HG03103 (cell line): ENCODE measurements around the gene SOD3.

Source experiments
- ATAC-seq: cut with Tn5 transposase; IDR thresholded peaks from one replicate; pipeline ENCODE4 v1.9.1; 2021; ENCODE audit warnings: low read depth; ENCODE audit not compliant: unreplicated experiment

SOD3 gene

DNA sequence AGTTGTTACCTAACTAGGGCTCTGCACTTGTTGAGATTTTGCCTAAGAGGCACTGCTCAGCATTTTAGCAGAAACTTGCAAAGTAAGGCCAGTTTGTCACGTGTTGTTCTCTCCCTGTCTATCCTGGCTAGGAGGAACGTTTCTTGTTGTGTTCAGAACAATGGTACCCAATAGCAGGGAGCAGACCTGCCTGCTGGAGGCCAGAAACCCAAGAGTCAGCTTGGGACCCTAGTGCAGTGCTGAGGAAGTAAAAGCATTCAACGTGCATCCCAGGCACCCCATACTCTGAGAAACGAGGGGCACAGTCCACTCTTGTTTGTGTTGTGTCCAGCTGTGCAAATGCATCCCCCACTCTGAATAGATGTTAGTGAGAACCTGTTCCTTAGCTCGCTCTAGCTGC, 42.4 kb downstream of the SOD3 start:
- no peak for ATAC-seq

DNA sequence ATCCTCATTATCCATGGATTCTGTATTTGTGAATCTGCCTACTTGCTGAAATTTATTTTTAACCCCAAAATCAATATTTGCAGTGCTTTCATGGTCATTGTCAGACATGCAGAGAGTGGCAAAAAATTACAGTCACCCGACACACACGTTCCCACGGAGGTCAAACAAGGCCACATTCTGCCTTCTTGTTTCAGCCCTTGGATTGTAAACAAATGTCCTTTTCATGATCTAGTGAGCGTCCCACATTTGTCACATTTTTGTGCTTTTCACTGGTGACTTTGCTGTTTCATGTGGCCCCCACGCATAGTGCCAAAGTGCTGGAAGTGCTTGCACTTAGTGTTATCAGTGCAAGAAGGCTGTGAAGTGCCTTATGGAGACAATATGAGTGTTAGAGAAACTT, 45.0 kb downstream of the SOD3 start:
- no peak for ATAC-seq

DNA sequence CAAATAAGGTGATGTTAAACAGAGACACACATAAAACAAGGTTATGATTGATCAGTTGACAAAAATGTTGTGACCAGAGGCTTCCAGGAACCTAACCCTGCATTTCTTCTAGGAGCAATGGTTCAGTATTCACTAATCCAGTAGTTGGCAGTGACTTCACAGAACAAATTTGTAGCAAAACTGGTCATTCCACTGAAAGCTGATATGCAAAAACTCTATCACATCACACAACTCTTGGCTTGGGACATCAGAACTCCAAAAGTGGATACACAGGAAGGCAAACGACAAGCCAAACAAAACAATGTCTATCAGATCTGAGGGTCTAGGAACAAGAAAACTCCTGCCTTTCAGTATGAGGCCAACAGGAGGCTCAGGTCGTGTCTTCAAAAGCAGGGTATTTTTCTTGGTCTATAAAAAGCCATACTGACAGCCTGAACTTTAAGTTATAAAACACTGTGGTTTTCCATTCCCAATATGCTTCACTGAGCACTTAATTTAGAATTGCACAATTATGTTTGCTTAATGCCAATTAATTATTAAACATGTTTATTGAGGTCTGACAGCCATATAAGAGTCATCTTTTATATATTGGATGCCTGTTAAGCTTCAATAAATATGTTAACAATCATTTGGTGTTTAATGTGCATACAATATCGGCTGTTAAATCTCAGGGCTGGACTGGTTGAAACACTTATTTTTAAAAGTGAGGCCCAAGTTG, 45.6 kb downstream of the SOD3 start:
- ATAC-seq = no peak

DNA sequence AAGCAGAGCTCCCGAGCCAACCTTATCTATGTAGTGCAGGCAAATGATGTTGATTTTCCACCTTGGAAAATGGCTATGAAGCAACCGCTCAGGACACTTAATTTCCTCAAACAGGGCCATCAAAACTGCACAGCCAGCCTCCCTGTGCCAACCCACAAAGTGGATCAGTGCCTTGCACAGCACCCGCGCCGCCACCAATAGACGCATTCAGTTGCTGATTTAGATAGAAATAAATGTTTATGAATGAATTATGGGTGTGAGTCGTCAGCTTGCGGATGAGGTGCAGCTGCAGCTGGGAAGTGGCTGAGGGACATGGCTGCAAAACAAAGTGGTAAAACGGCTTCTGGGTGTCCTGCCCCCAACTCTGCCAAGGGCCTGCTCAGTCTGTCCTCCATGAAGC, 47.0 kb downstream of the SOD3 start:
- no peak for ATAC-seq

DNA sequence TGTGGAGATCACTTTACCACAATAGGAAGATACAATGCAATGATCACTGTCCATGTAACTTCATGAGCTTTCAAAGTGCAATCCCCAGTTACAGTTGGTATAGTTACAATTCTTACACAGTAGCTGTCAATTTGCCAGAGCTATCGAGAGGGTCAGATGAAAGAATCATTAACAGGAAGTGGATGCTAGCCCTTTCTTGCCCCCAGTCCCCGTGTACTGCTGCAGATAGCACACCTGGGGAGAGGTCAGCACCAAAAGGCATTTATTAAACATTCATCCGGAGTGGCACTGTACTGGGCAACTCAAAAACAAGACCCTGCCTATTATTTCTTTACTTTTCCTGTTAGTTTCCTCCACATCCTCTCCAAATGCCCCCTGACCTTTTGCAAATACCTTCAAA, 47.7 kb downstream of the SOD3 start:
- ATAC-seq = no peak

DNA sequence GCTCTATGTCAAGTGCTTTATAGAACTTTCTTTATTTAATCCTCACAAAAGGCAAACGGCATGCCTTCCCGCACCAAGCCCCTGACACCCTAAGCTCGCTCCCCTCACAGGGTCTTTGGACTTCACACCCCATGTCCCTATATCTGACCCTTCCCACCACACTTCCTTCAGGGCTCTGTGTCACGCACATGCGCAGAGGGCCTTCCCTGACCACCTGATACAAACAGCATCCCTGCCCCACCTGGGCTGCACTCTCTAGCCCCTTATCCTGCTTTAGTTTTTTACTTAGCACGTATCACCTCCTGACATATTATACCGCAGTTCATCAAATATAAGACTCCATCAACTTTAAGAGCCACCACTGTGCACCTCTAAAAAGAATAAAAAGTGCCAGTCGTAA, 49.8 kb downstream of the SOD3 start:
- ATAC-seq = no peak

DNA sequence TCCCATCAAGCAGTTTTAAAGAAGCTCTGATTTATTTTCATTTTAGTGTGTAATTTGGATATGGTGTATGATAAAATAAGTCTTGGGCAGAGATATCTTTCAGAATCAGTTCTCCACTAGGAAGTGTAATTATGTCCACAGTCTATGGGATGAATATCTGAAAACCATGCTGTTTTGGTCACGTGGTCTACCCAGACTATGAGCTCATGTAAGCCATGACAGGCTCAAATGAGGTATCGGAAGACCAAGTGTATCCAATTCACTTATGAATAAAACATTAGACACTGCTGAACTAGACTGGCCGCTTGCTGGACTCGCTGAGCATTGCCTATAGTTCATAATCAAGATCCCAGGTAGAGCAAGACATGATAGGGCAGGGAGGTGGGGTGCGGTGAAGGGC, 50.5 kb downstream of the SOD3 start:
- ATAC-seq = no peak

DNA sequence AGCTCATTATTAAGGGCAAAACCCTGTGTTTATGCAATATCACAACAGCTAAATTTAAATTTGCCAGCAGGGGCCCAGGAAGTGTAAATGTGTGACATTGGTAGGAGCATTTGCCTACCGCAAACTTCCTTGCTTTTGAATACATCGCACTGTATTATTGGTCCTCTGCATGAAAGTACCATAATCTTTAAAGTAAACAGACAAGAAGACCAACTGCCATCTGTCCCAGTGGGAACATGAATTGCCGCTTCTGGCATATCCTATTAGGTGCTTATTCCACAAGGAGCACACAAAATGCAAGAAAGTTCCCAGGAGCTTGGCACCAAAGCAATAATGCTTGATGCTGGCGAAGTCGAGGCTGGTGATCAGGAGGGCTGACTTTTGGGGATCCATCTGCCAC, 51.3 kb downstream of the SOD3 start:
- ATAC-seq = no peak

DNA sequence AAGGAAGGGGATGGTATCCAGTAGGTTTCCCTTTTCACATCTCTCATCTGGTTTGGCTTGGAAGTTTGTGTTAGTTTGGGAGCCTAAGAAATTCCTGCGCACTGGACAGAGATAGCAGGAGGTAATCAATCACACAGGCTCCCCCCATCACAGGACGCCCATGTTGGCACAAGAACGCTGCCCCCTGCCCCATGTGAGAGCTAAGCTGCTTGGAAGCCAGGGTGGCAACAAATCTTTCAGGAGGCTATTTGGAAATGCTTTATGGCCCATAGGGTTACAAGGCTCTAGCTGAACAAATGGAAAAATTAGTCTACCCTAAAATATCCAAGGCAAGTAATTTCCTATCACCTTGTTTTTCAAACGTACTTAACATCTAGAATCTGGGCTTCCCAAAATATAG, 54.0 kb downstream of the SOD3 start:
- no peak for ATAC-seq

DNA sequence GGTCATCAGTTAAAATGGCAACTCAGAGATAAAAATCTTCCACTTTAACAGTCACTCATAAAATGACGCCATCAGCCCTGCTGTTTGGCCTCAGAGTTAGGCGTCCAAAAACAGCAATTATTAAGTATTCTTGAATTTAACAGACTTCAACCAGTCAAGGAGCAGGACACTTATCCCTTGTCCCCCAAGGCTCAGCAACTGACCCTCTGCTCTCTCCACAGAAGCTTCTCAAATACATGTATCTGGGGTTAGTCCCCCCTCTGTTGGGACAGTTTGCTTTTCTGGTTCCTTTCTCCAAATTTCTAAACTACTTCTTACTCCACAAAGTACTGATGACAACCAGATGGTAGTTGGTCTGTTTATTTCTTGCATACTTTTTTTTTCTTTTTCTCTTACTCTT, 54.4 kb downstream of the SOD3 start:
- ATAC-seq = no peak
